Stimulated activated CD8-positive, alpha-beta memory T cell treated with anti-CD3 and anti-CD28 coated beads, Interleukin-4, amount 100 ng/mL, for 48 hours (primary cell): Measurements from ENCODE around the gene GPR151.

ENCODE experiments used
- DNase-seq: peaks from one replicate; pipeline ENCODE4 v3.0.0-alpha.2; 2020

Gene GPR151

GRCh38 chr5:146519554-146519953, 3.6 kb upstream of the GPR151 start:
- no peak for DNase-seq

DNA sequence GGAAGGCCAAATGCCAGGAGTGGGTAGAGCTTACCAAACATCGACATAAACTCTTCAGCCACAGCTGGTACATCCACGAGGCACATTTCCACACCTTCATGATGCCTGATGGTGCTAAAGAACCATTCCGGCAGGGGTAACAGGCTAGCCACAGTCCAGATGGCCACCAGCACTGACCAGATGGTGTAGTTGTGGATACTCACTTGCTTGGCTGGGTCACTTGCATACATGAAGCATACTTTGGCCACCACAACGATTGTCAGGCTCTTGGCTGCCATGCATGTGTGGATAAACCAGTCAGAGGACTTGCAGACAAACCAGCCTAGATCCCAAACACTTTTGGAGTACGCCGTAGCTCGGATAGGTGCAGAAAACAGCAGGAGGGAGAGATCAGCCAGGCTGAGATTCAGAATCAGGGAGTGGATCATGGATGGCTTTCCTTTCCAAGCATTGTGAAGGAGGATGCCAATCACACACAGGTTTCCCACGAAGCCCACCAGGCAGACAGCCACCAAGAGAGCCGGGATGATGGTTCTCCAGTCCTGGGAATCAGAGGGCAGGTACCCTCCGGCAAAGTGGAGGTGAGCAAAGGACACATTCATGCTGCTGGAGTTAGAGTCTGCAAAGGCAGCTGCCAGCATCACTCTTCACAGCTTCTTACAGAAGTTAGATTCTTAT, 378 bp downstream of the GPR151 start:
- no peak for DNase-seq

- DNase-seq = no peak
These were observed 1.4 kb downstream of the GPR151 start for GRCh38 chr5:146514575-146514974.

DNA sequence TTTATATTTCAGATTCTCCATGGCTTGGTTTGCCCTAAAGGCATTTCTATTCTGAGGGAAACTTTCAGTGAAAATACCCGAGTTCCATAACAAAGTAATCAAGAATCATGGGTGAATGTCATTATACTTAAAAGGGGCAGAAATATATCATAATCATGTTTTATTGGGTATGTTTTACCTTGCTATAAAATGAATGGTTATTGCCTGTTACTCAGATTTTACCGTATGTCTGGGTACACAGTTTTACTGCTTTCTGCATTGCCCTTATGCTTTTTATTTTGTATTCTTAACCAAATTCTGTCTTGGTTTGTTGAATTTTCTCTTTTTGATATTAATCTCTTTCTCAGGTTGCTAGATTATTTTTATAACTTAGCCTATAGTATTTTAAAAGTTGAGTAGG, 2.5 kb downstream of the GPR151 start:
- no peak for DNase-seq

DNA sequence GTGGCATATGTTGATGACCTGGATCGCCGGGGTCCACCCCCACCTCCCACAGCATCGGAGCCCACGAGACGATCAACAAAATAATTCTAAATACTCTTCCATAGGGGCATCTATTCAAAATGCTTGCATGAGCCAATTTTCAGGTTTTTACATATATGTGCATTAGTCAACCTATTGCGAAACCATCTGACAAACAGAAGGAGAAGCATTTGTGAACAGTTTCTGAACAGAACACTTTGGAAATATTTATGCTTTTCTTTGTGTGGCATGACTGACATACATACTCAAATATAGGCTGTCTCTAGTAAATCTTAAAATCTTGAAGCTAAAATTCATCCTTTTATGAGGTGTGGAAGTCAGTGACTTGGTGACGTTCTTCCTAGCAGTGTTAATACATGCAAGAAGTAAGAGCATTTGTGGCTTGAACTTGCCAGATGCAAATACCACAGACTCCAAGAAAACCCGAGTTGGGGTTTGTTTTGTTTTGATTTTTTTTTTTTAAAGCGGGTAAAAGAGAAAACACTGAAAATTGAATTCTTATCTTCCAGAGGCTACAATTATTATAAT, 5.3 kb downstream of the GPR151 start:
- no peak for DNase-seq

DNA sequence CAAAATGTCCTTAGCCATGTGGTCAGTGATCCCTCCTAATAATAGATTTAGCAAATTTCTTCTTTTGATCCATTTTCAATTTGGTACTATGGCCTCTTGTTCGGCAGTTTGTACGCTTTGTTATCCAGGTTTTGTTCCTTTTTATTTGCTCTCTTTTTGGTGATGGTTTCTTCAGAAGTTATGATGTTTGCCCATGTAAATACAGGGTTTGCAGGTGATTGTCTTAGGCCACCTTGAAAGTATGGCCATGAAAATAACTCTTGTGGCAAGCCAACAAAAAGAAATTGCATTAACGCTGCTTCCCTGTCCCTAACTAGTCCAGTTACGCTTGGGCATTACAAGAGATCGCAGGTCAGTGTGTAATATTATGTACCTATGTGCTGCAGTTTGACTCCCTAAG, 8.6 kb downstream of the GPR151 start:
- DNase-seq = no peak

DNA sequence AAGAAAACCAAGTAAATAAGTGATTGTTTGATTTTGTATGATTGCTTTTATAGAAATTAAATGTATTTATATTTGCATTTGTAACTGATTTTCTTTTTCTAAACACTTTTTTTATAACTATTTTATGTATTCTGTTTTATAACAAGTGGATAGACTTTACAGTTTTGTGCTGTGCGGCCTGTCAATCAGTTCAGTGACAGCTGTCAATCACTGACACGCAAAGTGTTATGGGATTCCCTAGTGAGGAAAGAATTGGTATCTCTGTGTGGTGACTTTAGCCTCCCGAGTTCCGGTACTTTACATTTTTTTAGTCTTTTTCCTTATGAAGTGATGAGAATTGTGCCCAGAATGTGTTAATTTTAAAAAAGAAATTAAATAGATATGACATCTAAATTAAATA, 16.3 kb downstream of the GPR151 start:
- no peak for DNase-seq

GRCh38 chr5:146494656-146495055, 21.3 kb downstream of the GPR151 start:
- DNase-seq = no peak

DNA sequence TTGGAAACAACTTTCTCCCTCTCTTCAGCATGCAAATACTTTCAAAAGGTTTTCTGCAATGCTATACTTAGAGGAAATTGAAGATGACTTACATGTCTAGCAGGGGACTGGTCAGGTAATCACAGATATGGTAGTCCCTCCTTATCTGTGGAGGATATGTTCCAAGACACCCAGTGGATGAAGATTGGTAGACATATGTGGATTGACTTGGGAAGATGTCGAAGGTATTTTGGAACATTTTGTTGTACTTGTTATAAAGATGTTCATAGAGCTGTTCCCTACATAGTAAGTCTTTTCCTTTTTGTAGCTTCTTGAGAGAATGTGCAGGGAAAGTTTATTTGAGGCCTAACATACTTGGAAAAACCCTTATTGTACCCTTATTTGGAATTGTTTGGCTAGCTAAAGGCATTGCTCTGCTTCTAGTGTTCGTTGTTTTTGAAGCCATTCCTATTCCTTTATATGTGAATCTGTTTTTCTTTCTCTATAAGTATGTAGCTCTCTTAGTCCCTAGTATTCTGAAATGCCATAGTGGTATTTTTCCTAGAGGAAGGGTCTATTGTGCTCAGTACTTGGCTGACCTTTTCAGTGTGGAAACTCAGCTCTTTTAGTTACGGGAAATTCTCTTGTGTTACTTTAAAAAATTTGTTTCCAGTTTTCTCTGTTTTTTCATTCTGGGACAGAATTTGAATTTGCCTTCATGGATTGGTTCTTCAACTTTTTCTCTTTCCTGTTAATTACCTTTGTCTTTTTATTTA, 25.7 kb downstream of the GPR151 start:
- DNase-seq = no peak

- DNase-seq = no peak
These were observed 31.1 kb downstream of the GPR151 start for GRCh38 chr5:146484714-146485391.

DNA sequence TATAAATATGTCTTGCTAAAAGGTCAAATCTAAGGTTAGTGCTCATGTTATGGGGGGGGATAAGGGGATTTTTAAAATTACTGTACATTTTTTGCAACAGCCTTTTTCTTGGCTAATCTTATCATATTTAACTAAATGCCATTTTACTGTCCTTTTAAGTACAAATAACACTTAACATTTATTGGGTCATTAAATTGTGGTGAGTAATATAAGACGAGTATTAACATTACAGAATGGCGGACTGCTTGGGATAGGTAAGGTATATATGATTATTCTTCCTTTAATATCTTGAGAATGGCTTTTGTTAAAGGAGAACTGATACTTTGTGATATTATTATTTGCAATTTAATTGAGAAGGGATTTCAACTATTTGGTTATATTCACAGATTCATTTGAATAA, 33.2 kb downstream of the GPR151 start:
- no peak for DNase-seq

DNA sequence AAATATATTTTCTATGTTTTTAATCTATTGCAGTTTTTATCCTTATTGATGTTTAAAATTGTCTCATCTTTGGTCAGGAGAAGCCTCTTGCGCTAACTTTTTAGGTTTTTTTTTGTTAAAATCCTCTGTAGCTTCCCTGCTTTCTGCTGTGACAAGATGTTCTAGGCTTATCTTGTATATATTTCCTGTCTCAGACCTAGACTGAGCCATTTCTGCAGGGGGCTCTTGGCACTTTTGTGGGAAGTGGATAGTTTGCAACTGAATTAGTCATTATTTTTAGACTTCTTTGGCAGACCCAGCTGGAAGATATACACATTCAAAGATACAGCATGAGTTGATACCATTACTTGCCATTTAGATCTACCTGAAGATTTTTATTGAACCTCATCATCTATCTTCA, 40.1 kb downstream of the GPR151 start:
- no peak for DNase-seq

DNA sequence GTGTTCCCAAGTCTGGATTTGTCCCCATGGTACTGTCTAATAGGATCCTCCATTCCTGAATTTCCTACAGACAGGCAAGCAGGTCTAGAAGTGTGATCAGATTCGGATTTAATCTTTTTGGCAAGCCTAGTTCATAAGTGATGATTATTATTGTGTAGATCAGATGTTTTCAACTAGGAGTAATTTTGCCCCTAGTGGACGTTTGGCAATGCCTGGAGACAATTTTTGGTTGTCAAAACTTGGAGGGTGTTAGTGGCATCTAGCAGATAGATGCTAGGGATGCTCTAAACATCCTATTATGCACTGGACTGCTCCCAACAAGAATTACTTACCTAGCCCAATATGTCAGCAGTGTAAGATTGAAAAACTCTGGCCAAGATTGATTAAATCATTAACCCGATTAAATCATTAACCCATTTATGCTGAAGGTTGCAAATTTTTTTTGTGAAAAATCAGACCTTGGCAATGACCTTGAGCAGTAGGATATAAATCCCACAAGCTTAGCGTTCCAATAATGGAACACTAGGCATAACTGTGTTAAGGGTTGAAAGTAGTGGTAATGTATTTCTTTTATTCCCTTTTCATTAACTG, 40.7 kb downstream of the GPR151 start:
- no peak for DNase-seq

- DNase-seq = no peak
These were observed 41.9 kb downstream of the GPR151 start for GRCh38 chr5:146474065-146474464.

DNA sequence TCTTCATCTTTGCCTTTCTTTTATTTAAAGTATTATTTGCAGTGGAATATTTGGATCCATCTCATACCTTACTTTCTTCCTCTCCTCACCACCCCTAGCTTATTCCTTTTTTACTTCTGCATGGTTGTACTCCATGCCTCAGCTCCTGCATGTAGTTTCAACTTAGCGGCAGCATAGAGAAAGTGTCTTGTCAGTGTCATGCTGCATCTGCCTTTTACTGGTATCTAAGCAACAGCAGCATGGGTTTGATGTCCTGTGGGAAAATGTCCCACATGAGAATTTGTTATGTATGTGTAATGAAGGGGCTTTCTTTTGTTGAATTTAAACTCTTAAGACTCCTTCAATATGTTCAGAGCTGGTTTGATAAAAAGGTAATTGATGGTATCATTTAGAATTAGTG, 48.2 kb downstream of the GPR151 start:
- no peak for DNase-seq

DNA sequence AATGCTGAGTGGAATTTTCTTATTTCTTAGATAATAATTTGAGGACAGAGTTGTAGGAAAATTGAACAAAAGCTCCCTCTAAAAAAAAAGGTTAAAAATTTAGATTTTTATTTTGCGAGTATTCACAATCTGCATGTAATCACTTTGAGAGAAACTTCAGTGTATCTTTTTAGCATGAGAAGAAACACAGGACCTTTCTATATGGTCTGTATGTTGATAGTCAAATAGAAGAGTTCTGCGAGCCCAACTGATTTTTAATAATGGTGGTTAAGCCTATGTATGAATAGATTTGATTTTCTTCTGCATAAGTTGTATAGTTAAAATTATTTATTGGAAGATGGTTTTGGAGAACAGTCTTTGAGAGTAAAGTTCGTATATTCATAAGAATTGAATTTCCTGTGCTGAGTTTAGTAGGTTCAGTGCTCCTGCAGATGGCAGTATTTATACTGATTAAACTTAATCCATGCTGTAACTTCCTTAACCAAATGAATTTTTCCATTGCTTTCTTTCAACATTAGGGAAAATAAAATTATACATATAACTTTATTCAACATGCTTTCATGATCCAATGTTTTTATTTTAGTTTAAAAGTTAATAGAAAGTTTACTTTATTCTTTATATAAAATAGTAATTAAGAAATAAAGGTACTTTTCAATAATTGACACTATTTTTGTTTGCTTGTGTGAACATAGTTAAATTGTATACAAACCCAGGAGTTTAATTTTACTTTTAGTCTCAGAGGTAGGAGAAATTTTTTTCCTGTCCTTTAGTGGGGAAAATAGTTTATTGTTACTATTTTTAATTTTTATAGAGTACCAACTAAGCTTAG, 49.3 kb downstream of the GPR151 start:
- DNase-seq = no peak

DNA sequence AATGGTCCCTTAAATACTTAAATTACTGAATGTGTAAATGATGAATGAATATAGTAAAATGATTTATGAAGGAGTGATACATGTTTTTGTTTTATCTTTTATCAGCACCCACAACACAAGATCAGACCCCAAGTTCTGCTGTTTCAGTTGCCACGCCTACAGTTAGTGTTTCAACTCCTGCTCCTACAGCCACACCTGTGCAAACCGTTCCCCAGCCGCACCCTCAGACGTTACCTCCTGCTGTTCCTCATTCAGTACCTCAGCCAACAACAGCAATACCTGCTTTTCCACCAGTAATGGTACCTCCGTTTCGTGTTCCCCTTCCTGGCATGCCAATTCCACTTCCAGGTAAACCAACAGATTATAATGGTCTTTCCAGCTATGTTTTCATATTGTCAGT, 52.5 kb downstream of the GPR151 start:
- no peak for DNase-seq
